Stimulated activated CD8-positive, alpha-beta memory T cell treated with anti-CD3 and anti-CD28 coated beads, Interleukin-4, amount 100 ng/mL, for 48 hours (primary cell): ENCODE results near the gene SUN5.
A peak's percentile ranks its signal among the peaks of the same experiment; 100 is the strongest.
"Not testable (repeated sequence)": the region's sequence is repeated elsewhere in the genome, so short reads cannot be mapped to it uniquely, and the experiment has no call there.

ENCODE experiments used
- DNase-seq: peaks from one replicate; pipeline ENCODE4 v3.0.0-alpha.2; 2020

SUN5 gene

DNA sequence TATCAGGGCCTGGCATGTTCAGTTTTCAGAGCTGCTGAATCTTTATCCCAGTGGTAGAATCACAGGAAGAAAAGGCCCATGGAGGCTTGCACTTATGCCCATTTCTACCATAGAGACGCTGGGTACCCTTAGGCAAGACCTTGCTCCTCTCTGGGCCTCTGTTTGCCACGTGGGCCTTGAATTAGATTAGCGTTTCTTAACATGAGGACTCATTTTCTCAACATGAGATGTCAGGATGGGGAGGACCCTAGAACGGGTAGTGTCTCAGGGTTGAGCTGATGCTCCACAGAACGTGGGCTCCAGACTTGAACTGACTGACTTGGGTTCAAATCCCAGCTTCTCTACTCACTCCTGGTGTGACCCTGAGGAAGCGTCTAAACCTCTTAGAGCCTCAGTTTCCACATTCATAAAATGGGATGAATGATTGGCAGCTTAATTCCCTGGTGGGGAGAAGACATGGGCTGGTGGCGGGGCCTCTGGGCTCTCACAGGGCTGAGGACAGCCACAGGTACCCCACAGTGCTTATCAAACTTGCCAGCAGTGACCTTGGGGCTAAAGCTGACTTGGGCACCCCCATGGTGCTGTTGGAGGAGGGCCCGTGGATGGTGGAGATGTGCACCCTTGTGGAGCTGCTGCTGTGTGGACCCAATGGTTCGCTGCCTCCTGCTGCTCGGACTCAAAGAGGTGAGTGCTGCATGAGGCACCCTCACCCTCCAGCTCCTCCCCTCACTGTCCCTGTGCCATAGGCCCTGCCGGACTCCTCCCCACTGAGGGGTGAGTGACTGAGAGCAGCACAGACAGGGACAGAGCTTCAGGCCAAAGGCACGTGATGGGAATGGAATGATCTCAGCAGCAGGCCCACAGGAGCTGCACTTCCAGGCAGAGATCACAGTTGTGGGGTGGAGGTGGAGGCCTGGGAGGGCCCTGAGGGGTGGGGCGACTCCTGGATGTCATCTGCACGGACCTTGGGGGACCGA, 28.2 kb downstream of the SUN5 start:
- peak; percentile 20 for DNase-seq

DNA sequence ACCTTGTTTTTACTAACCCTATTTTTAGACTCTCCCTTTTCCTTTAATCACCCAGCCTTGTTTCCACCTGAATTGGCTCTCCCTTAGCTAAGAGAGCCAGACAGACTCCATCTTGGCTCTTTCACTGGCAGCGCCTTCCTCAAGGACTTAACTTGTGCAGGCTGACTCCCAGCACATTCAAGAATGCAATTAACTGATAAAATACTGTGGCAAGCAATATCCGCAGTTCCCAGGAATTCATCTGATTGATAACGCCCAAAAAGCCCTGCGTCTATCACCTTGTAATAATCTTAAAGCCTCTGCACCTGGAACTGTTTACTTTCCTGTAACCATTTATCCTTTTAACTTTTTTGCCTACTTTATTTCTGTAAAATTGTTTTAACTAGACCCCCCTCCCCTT, 29.1 kb downstream of the SUN5 start:
- DNase-seq: not testable (repeated sequence)

DNA sequence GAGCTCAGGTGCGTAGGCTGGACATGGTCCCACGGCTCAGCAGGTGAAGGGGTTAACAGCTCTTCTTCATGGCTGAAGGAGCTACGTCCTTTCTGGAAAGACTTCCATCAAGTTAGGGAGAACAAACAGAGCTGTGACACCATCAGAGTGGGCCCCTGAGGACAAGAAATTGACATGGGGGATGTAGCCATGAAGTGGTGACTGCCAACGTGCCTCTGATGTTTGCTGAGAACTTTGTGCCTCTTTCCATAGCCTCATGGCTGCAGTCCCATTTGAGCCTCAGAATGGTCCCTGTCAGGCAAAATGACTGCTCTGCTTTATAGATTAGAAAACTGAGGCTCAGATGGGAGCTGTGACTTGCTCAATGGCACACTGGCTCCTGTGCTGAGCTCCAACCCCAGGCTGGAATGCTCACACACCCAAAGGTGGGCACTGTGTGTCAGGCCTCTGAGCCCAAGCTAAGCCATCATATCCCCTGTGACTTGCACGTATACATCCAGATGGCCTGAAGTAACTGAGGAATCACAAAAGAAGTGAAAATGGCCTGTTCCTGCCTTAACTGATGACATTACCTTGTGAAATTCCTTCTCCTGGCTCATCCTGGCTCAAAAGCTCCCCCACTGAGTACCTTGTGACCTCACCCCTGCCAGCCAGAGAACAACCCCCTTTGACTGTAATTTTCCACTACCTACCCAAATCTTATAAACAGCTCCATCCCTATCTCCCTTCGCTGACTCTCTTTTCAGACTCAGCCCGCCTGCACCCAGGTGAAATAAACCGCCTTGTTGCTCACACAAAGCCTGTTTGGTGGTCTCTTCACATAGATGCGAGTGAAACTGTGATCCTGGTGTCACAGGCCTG, 29.8 kb downstream of the SUN5 start:
- peak; percentile 25 for DNase-seq

DNA sequence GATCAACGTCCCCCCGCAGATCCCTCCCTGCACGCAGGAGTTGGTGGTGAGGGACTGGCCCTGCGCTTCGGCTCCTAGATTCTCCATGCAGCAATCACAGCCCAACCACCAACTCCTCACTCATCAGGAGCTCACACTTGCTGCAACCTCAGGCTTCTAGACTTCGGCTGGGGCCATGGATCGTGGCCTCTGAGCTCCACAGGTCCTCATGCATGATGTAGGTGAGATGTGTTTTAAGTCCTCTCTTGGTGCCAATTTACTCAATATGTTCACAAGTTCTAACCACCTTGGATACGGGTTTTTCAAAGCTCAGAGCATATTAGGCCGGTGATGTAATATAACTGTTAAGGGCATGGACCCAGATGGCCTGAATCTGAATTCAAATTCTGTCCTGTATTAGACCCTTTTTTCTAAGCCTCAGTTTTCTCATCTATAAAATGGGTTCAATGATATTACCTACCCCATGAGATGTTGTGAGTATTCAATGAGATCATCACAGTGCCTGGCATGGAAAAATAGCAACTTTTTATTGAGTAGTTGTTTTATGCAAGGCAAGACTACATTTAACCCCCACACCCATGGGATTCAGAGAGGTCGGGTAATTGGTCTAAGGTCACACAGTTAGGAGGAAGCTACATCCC, 31.0 kb downstream of the SUN5 start:
- peak; percentile 23 for DNase-seq

DNA sequence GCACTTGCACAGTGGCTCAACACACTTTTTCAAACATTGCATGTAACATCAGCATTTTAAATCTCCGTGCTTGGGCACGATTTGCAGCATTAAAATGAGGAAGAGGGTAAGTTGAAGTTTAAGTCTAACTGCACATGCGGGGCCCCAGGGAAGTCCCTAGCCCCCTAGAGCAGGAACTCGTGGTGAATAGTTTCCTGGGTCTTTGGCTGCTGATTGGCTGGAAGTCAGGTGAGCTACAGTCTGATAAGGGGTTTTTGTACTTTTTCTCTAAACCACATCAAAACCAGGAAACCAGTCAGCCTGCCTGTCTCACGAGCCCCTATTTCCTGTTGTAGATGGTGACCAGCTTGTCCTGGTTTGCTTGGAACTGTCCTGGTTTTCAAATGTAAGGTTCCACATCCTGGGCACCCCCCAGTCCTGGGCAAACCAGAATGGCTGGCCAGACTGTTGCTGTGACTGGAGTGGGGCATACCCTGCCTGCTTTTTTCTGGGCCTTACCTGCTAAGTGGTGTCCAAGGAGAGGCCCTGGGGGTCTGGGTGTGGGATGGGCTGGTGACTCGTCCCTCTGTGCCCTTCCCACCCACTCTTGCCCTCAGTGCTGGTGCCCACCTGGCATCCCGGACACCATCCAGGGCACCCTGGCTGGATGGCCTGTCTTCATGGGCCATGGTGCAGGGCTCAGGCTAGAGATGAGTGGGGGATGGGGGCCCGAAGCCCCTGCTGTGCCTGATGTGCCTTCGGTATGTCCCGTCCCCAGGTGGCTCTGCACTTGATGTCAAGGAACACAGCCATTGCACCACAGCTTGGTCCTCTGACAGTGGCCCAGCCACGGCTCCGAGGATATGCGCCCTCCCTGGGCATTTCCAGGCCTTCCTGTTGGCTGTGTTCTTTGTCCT, 31.8 kb downstream of the SUN5 start:
- DNase-seq: peak; percentile 81

DNA sequence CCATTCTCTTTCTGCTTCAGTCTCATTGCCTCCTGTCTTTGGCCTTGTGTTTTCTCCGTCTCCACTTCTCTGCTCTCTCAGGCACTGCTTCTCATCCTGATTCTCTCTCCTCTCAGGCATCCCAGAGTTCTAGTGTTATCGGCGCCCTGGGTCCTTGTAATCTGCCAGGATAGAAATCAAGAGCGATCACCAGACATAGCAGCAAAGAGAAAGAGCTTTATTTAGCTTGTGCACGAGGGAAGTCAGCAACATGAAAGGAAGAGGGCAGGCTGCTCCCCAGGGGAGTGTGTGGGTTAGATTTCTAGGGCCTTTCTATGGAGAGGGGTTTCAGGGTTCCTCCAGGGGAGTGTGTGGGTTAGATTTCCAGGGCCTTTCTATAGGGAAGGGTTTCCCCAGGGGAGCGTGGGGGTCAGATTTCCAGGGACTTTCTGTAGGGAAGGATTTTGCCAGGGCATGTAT, 32.5 kb downstream of the SUN5 start:
- peak; percentile 43 for DNase-seq

DNA sequence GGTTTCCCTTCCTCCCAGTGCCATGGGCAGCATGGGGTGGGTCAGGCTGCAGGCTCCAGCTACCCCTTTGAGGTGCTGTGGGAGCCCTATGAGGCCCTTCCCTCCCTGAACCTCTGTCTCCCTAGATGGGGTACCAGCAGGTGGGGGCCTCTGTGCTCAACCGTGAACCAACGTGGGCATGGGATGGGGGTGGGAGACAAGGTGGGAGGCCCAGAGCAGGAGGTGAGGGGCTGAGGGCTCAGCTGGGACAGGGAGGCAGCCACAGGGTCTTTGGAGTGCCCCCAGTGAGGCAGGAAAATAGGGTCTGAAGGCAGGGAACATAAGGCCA, 33.3 kb downstream of the SUN5 start:
- peak; percentile 44 for DNase-seq

DNA sequence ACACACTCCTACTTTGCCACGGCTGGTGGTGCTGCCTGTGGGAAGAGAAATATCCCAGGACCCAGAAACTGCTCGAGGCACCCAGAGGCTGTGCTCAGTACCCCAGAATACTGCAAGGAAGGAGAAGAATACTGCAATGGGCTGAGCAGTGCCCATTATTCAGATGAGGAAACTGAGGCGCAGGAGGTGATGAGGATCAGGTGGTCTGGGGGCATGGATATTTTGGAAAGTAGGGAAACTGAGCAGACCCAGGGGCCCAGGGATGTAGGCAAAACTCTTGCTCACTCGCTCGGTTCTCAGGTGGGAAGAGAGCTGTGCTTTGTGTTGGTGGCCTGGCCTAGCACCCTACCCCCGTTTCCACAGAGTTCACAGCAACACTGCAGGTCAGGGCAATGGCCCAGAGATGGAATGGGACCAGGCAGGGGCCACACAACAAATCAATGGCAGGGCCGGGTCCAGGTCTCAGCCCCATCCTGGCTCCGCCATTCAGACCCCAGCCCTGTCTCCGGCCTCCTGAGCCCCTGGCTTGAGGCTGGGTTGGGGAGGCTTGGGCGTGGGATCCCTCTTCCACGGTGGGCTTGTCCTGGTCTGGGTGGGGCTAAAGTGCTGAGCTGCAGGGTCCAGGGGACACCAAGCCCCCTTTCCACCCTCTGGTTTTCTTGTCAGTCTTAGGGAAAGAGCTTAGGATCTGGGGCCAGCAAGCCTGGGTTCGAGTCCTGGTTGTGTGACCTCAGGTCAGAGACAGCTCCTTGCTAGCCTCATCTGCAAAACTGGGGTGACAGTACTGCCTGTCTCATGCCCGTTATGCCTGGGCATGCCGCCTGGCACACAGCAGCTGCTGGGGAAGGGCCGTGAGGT, 33.9 kb downstream of the SUN5 start:
- peak; percentile 30 for DNase-seq

DNA sequence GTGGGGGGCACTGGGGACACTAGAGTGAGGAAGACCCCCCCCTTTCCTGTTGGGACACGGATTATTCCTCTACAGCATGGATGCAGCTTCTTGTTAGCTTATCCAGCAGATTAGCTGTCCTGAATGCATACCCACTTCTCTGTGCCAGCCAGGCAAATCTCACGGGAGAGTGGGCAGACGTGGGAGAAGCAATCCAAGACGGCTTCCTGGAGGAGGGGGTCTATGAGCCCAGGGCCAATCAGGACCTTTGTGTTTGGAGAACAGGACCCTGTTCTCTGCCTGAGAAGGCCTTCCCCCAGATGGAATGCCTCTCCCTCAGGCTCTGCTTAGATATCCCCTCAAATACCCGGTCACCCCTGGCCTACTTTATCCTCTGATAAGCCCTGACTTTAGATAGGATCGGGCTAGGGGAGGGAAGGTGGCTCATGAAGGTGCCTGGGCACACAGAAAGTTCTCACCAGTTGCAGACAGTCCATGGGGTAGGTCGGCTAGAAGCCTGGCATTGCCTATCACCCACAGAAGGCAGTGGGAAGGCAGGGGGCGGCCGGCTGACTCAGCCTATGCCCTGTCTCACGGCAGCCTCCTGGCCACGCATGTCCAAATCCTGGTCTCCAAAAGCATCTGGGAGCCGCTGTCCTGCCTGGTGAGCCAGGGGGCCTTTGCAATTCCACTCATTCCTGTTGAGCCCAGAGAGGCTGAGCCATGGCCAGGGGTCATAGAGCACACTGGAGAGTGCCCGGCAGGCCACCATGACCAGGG, 34.7 kb downstream of the SUN5 start:
- peak; percentile 33 for DNase-seq

DNA sequence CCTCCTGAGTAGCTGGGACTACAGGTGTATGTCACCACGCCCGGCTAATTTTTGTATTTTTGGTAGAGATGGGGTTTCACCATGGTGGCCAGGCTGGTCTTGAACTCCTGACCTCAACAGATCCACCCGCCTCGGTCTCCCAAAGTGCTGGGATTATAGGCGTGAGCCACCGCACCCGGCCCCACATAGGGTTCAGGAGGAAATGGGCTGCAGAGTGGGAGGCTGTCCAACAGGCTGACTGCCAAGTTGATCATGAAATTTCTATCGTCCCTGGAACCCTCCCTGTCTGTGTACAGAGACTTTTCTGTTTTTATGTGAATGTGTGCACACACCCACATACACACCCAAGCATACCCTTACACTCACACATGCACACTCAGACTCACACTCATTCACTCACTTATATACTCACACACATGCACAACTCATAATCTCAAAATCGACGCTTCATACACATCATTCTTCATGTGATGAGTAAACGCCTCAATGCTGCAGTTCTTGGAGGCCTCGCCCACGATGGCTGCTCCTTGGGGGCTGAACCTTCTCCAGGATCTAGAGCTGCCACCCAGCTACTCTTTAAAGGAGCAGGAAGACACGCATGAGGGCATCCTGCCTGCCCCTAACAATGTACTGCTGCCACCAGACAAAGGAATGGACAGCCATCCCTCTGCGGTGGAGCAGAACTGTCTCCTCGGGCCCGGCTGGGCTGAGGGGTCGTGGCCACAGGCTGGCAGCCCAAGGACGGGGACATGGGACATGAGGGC, 35.6 kb downstream of the SUN5 start:
- DNase-seq: peak; percentile 68

DNA sequence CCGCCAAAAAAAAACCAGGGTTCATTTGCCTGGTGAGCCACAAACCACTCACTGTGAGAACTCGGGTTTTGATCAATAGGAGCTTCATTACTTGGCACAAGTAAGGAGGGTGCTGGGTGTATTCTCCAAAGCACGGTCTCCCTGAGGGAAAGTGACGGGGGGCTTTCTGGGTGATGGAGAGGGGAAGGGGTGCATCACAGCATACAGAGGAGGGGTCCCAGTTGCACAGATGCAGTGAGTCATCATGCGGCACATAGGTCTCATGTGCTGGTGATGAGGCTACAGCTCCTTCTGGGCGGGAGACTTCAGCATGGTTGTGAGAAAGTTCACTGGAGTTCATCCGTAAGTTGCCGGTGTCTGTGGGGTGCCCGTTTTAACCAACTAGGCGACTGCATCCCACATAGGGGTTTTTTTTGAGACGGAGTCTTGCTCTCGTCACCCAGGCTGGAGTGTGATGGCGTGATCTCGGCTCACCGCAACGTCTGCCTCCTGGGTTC, 36.2 kb downstream of the SUN5 start:
- peak; percentile 62 for DNase-seq

DNA sequence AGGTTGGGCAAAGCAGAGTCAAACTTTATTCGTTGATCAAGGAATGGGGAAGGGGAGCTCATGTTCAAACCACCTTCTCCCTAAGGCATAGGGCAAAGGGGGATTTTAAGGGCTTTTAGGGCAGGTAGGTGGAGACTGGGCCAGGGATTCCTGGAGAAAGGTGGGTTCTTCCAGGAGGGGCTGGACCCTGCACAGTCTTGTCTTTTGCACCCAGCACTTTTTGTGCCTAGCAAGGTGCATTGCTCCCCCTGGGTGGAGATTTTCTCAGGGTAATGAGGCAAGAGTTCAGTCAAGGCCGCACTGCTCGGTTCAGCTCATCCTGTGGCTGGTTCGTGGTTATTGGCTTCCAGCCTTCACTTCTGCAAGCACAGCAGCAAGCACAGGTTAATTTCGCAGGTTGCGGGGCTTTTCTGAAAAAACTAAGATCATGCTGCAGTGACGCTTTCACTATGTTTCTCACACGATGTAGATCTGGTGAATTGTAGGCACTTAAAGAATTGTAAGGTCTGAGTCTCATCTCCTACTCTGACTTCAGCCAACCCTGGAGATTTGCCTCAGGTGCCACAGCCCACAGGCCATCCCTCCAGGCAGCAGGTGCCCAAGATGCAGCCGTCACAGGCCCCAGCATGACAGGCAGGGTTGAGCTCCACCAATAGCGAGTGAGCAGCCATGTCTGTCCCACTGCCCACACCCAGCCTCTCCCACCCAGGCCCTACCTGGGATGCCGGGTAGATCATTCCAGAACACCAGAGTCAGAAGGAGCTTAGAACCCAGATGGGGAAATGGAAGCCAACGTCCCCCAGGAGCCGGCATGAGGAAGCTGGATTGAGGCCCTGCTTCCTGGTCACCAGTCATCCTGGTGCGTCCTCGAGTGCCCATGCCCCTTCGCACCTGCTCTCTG, 37.1 kb downstream of the SUN5 start:
- peak; percentile 71 for DNase-seq

DNA sequence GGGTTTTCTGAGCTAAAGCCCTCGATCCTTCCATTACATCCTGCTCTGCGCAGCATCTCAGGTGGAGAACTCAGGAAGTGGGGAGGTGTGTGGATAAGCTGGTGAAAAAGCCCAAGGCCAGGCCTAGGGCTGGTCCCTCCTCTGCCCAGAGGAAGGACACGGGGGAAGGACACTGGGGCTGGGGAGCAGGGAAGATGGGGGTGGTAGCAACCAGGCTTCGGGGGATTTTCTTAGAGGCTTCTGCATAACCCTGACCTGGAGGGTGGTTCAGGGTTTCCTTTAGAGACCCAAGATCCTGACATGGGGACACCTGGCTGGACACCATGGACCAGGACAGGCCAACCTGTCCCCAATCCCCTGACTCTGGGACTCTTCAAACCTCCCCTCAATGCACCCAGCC, 37.9 kb downstream of the SUN5 start:
- DNase-seq: no peak

DNA sequence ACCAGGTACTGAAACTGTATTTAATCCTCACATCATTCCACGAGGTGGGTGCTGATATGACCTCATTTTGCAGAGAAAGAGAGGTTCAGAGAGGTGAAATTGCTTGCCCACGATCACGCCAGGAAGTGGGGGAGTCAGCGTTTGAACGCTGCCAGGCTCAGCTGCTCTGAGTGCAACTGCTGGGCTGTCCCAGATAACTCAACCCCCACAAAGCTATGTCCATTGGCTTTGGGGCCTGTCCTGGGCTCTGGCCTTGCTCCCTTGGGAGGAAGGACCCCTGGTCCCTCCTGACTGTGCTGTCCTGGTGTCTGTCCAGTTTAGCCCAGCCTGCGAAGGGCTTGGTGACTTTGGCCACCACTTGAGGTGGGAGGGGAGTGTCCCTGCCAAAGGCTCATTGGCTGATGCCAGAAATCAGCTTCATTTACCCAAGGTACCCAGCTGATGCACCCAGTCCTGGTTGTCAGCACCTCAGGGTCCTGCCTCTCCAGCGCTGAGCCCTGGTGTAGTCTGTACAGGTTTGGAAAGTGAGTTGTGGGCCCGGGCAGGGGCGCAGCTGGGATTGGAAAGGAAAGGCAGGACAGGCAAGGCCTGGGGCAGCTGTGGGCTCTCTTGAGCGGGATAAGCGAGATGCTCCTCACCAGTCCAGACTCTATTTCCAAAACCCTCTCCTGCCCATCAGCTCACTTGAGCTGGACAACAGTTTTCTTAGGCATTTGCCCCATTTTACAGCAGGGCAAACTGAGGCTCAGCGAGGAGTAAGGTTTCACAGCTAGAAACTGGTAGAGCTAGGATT, 38.5 kb downstream of the SUN5 start:
- peak; percentile 35 for DNase-seq

DNA sequence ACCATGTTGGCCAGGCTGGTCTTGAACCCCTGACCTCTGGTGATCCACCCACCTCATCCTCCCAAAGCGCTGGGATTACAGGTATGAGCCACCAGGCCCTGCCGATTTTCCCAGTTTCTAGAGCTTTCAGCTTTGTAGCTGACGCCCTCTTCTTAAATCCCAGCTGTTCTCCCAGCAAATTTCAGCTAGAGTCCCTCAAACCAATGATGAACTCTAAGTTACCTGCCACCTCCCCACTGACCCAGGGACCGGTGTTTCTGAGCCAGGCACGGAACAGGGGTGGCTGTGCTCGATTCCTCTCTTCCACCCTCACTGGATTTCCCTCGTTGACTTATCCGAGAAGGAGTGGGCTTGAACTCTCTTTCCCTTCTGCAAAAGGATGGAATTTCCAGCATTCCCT, 39.1 kb downstream of the SUN5 start:
- no peak for DNase-seq

DNA sequence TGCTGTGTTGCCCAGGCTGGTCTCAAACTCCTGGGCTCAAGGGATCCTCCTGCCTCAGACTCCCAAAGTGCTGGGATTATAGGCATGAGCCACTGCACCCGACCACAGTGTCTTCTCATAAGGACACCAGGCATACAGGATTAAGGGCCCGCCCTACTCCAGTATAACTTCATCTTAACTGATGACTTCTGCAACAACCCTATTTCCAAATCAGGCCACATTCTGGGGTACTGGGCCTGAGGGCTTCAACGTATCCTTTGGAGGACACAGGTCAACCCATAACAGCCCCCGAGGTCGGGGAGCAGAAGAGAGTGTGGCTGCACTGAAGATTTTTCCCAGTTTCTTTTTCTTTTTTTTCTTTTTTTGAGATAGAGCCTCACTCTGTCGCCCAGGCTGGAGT, 39.7 kb downstream of the SUN5 start:
- peak; percentile 20 for DNase-seq

DNA sequence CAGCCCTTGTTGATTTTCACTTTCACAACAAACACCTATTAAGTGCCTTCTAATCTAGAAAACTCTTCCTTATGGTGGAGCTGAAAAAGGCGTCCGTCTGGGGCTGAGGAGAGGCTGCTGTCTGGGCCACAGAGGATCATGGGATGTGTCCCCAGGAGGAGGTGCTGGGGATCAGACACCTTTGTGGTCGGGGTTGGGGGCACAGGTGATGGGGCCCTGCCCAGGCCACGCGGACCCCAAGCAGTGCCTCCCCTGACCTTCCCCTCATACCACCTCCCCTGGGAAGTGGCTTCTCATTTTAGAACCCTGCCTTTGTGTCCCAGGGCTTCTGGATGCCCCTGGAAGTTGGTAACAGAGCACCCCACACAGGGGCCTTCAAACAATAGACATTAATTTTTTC, 41.1 kb downstream of the SUN5 start:
- no peak for DNase-seq
